GM13977 (cell line): ENCODE data around the gene RNU1-4.

ENCODE experiments used
- DNase-seq: peaks from one replicate; pipeline ENCODE4 v3.0.0; 2012; ENCODE audit warnings: low spot score
- CTCF ChIP-seq: IDR thresholded peaks from 2 replicates; pipeline ENCODE4 v1.5.1; 2012; ENCODE audit warnings: mild to moderate bottlenecking, control low read depth; ENCODE audit not compliant: insufficient read depth; ENCODE audit errors: extremely low read depth, missing control alignments
- in situ Hi-C: fragments of 300-500 bp; cut with MboI; formaldehyde crosslinking; loops from one replicate; pipeline ENCODE4 v1.12.0; 2022; ENCODE audit warnings: low sequenced_read_pairs, low pct_unique_long_range_greater_than_20kb, mixed read lengths, inconsistent platforms; ENCODE audit not compliant: unreplicated experiment

The RNU1-4 gene

GRCh38 chr1:16718908-16719533 lies 21.3 kb upstream of the RNU1-4 start:
- TF ChIP-seq CTCF: no peak
- DNase-seq: peak; percentile 47
- in situ Hi-C loops: no loop called here

GRCh38 chr1:16719571-16720350 lies 20.6 kb upstream of the RNU1-4 start:
- in situ Hi-C loops: loop anchor here (10.0 kb wide), 1 partner anchor 105 kb away; the partner anchor contains the start of gene NBPF1
- no peak for TF ChIP-seq CTCF
- peak; percentile 36 for DNase-seq

GRCh38 chr1:16720351-16721223 lies 19.7 kb upstream of the RNU1-4 start:
- in situ Hi-C loops: loop anchor here (10.0 kb wide), 1 partner anchor 106 kb away; the partner anchor contains the start of gene NBPF1
- DNase-seq: peak; percentile 37
- no peak for TF ChIP-seq CTCF

GRCh38 chr1:16721871-16722641 lies 18.3 kb upstream of the RNU1-4 start:
- TF ChIP-seq CTCF: no peak
- DNase-seq: peak; percentile 24
- in situ Hi-C loops: loop anchor here (10.0 kb wide), 1 partner anchor 107 kb away; the partner anchor contains the start of gene NBPF1

- TF ChIP-seq CTCF: no peak
- DNase-seq: peak; percentile 25
- in situ Hi-C loops: loop anchor here (10.0 kb wide), 1 partner anchor 110 kb away; the partner anchor contains the start of gene NBPF1
These were observed 15.4 kb upstream of the RNU1-4 start for GRCh38 chr1:16724718-16725438.

- DNase-seq: peak; percentile 30
- in situ Hi-C loops: loop anchor here (10.0 kb wide), 1 partner anchor 111 kb away; the partner anchor contains the start of gene NBPF1
These were observed 14.7 kb upstream of the RNU1-4 start for GRCh38 chr1:16725439-16726245.
